GM19455 (cell line): ENCODE results near the gene STRN4.

Source experiments
- ATAC-seq: cut with Tn5 transposase; IDR thresholded peaks from one replicate; pipeline ENCODE4 v1.9.1; 2021; ENCODE audit not compliant: unreplicated experiment

The STRN4 gene

DNA sequence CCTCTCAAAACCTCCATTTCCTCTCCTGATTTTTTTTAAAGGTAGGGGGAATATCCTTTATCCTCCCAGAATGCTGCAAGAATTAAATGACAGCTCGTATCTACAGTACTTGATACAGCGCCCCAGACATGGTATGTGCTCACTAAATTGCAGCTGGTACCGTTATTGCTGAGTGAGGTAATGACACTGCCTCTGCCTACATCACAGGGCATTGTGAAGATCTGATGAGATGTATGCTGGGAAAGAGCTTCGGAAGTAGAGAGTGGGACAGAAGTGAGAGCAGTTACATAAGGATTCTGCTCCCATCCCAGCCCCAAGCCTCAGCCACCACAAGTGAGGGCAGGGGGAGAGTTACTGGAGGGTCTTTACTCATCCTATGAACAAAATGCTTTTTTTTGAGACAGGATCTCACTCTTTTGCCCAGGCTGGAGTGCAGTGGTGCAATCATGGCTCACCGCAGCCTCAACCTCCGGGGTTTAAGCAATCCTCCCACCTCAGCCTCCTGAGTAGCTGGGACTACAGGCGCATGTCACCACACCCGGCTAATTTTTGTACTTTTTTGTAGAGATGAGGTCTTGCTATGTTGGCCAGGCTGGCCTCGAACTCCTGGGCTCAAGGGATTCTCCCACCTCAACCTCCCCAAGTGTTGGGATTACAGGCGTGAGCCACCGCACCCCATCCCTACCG lies 2.1 kb downstream of the STRN4 start:
- ATAC-seq, result no peak

DNA sequence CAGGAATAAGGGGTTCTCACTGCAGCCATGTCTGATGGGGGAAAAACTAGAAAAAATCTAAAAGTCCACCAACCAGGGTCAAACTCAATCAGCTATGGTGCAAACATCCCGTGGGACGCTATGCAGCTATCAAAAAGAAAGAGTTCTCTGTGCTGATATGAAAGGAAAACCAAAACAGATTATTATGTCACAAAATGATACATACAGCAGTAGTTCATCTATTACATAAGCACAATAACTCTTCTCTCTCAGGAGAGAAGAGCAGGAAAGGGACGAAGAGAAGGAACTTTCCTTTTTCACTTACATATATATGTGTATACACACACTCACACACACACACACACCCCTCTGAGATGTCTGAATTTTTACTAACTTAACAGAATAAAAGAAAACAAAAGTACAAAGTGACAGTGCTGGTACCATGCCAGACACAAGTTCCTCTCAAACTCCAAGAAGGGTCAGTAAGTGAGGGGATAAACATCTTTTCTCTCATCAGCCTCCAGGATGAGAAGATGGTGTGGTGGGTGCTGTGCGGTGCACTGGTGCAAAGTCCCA lies 3.2 kb downstream of the STRN4 start:
- ATAC-seq, result no peak

GRCh38 chr19:46741447-46741846 lies 4.8 kb downstream of the STRN4 start:
- ATAC-seq, result no peak

DNA sequence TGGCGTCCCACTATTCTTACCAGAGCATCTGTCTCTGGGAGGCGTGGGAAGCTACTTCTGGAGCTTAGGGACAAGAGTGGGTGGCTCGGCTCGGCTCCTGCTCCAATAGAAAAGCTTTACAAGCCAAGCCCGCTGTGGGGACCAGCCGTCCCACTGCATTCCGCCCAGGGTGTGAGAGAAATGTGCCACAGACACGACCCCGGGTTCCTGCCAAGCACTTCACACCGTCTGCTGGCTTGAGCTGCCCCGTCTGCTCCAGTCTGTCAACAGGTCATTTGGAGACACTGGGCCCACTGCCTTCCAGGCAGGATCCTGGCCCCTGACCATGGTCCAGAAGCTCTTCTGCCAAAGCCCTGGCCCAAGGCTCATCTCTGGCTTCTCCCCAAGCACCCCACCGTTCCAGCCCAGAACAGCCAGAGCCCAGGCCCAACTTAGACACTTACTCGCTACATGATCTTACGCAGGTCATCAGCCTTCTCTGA lies 6.9 kb downstream of the STRN4 start:
- no peak for ATAC-seq

DNA sequence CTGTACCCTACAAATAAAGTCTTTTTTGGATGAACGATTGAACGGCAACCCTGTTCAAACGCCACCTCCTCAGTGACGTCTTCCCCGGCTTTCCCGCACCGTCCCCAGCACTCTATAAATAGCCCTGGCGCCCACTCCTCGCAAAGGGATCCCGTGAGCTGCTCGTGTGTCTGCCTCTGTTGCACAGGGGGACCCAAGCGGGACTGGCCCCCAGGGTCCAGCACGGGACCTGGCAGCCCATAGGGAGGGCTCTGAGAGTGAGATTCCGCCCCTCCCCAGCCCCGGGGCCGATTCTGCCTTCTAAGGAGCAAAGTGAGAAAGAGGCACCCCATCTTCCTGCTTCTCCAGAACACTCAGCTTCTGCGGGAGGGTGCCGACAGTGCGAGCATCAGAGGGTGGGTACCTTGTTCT lies 8.5 kb downstream of the STRN4 start:
- ATAC-seq, result no peak

DNA sequence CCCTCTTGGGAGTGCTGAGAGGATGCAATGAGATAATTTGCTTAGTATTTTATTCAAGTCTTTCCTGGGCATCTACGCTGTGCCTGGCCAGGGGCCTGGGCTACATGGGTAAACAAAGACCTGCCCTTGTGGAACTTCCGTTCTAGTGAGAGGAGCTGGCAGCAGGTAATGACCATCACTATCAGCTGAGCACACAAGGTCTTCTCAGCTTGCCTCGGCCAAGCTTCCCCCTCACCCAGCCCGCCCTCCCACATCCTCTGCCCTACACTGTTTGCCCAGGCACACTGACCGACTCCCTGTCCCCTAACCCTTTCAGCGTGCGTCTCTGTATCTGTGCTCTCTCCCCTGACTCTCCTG lies 9.0 kb downstream of the STRN4 start:
- ATAC-seq, result no peak

DNA sequence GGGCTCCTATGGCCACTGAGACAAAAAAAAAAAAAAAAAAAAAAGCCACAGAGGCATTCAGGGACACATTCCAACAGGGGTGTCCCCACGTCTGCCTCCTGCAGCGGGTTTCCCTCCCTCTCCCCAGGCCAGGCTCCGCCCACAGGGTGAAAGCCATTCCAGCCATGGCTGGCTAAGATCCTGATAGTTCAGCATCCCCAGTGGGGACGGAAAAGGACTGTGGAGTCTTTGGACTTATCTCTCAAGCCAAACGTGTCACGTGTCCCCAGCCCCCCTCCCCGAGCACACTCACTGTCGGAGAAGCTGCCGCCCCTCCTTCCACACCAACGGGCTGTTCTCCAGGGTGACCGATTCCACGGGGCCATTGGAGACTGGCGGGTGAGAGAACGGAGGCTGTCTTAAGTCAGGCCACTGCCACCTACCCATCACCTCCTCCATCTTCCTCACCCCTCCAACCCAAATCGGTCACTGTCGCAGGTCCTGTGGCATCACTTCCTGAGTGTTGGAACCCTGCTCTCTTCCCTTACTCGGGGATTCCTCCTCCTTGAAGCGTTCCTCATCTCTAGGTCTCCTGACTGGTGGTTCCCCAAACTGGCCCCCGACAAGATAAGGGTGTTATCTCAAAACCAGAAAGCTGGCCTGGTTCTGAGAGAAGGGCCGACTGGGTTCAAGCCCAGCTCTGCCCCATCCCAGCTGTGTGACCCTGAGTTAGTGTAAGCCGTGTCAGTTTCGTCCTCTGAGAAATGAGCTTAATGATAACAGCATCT lies 9.5 kb downstream of the STRN4 start:
- no peak for ATAC-seq

DNA sequence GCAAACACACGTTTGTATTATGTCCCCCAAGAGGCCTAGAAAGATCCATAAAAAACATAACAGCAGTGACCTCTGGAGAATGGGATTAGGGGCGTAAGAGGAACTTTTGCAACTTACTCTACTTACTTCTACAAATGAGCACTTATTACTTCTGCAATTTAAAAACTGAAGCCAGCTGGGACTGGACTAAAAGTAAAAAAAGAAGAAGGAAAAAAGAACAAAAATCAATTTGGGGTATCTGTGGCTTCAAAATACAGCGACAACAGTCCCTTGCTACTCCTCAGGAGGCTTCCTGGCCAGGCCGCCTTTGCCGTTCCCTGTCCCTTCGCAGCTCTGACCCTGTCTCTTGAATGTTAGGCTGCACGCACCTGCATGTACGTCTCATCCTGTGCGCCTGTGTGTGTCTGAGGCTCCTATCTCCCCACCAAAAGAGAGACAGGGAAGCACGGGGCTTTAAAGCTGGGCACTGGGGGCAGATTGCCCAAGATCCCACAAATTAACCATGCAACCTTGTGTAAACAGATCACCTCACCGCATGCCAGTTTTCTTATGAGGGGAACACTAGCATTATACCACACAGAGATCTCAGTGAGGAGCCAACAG lies 12.5 kb downstream of the STRN4 start:
- no peak for ATAC-seq

GRCh38 chr19:46732966-46733689 lies 13.1 kb downstream of the STRN4 start:
- ATAC-seq, result no peak

- ATAC-seq, result no peak
These were observed 13.9 kb downstream of the STRN4 start for GRCh38 chr19:46732172-46732938.

DNA sequence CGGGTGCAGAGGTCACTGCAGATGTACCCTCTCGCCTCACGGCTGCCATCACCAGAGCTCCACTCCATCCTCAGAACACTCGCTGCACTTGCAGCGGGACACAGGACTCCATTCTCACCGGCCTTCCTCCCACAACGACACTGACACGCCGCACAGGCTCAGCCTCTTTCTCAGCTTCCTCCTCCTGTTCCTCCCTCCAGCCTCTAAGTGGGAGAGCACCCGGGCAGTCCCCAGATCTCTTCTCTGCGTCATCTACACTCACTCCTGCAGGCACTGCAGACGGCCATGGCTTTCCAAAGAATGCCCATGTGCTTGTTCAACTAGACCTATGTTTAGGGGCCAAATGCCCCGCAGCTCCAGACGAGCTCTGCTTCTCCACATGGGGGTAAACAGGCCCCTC lies 14.7 kb downstream of the STRN4 start:
- ATAC-seq, result no peak

- no peak for ATAC-seq
These were observed 15.2 kb downstream of the STRN4 start for GRCh38 chr19:46731007-46731501.

DNA sequence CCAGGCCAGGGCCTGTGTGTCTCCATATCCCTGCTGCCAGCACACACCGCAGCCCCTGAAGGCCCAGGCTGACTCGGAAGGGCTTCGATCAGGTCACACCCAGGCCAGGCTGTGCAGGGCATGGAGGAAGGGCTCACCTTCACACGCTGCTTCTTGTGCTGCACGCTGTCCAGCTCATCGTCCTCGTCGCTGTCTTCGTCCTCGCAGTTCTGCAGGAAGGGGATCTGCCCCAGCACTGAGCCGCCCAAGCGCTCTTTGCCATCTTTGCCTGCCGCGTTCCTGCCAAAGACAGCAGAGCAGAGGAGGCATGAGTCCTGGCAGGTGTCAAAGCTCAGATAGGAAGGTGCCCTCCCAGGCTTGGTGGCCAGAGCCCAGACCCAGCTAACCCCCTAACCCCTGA lies 15.7 kb downstream of the STRN4 start:
- ATAC-seq, result no peak

- no peak for ATAC-seq
These were observed 16.1 kb downstream of the STRN4 start for GRCh38 chr19:46730187-46730586.

DNA sequence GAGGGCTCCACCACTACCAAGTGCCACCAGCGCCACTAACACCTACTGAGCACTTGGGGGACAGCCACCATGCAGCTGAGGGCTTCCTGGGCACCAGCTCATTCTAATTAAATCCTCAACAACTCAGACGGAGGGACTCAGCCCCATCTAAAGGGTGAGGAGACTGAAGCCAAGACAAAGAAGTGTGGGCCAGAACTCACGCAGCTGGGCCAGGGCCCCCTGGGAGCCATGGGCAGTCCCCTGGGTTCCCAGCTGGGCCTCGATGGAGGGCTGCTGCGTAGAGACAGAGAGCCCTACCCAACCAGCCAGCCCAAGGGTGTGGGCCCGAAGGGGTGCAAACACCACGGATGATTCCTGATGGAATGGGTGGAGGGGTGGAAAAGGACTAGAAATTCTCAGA lies 16.6 kb downstream of the STRN4 start:
- no peak for ATAC-seq

- peak; percentile 56 for ATAC-seq
These were observed 17.4 kb downstream of the STRN4 start for GRCh38 chr19:46728693-46729339.

DNA sequence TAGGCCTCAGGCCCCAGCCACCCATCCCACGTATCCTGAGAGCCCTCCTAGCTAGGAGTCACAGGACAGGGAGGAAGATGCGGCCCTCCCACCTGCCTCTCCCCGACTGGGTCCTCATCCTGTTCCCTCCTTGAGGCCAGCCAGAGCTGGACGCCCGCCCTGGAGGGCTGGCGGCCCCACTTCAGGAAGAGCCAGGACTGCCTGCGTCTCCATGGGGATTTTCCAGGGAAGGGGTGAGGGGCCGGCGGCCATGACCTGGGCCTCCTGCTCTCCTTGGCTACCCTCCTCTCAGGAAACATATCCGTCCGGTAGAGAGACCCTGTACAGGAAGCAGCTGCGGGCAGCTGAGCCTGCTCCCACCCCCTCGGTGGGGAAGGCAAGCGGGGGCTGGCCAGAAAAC lies 18.0 kb downstream of the STRN4 start:
- no peak for ATAC-seq

GRCh38 chr19:46727757-46728156 lies 18.5 kb downstream of the STRN4 start:
- no peak for ATAC-seq

GRCh38 chr19:46726971-46727501 lies 19.2 kb downstream of the STRN4 start:
- no peak for ATAC-seq

DNA sequence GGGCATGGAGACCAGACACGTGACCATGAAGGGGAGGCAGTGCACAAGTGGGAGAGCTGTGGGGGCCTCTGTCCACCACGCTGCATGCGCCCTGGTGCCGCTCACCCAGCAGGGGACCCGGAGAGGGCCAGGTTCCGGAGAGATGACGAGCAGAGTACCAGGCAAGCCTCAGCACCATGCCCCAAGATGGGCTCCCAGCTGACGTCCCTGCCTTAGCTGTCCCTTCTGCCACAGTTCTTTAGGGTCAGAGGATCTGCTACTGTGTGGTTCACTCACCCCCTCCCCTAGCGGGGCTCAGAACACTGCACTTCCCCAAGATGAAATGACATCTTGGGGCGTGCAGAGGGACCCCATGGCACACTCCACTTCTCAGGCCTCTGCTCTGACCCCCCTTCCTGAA lies 19.7 kb downstream of the STRN4 start:
- ATAC-seq, result no peak
